Measurements from ENCODE around the gene MYBPC2.

The MYBPC2 gene

GRCh38 chr19:50461066-50461875 is 28.6 kb downstream of the MYBPC2 start:
- TF ChIP-seq CTCF (conservative IDR thresholded peaks at IDR 0.05; ENCODE audit: low read depth), result peak; percentile 82
- no peak overlapping the region for H3K27ac ChIP-seq
- CTCF ChIA-PET, result interaction anchor here (0.7 to 1.5 kb wide), 6 partner anchors 11 to 93 kb away, joined by 3 to 10 read pairs (median 4); no protein-coding TSS in a partner anchor
- POLR2A ChIA-PET (ENCODE audit: low non-redundant PET), result no interaction called here
- peak; percentile 85 for DNase-seq (ENCODE audit: low spot score)

GRCh38 chr19:50462970-50463369 is 30.3 kb downstream of the MYBPC2 start:
- ChIA-PET POLR2A (ENCODE audit: low non-redundant PET) (interaction anchor here (0.6 kb wide), 1 partner anchor 739 kb away, joined by 5 read pairs; no protein-coding TSS in a partner anchor), CTCF (interaction anchor here (0.5 to 1.2 kb wide), 3 partner anchors 9 to 489 kb away, joined by 3 to 5 read pairs (median 4); no protein-coding TSS in a partner anchor)
- H3K27ac ChIP-seq, result no peak overlapping the region
- no peak for TF ChIP-seq CTCF (conservative IDR thresholded peaks at IDR 0.05; ENCODE audit: low read depth)
- DNase-seq (ENCODE audit: low spot score), result no peak

- no peak for DNase-seq (ENCODE audit: low spot score)
- ChIA-PET POLR2A (ENCODE audit: low non-redundant PET) (no interaction called here), CTCF (no interaction called here)
- H3K27ac ChIP-seq, result no peak overlapping the region
- no peak for TF ChIP-seq CTCF (conservative IDR thresholded peaks at IDR 0.05; ENCODE audit: low read depth)
Measured at GRCh38 chr19:50464348-50464747, 31.7 kb downstream of the MYBPC2 start.

GRCh38 chr19:50465000-50465399 is 32.3 kb downstream of the MYBPC2 start:
- H3K27ac ChIP-seq, result no peak overlapping the region
- no peak for TF ChIP-seq CTCF (conservative IDR thresholded peaks at IDR 0.05; ENCODE audit: low read depth)
- POLR2A ChIA-PET (ENCODE audit: low non-redundant PET), result no interaction called here
- CTCF ChIA-PET, result interaction anchor here (0.7 kb wide), 1 partner anchor 168 kb away, joined by 4 read pairs; no protein-coding TSS in a partner anchor
- no peak for DNase-seq (ENCODE audit: low spot score)

GRCh38 chr19:50465986-50466705 is 33.5 kb downstream of the MYBPC2 start:
- DNase-seq (ENCODE audit: low spot score), result no peak
- CTCF ChIA-PET, result interaction anchor here (0.7 to 0.9 kb wide), 2 partner anchors 98 to 338 kb away, joined by 3 read pairs; no protein-coding TSS in a partner anchor
- no peak overlapping the region for H3K27ac ChIP-seq
- no peak for TF ChIP-seq CTCF (conservative IDR thresholded peaks at IDR 0.05; ENCODE audit: low read depth)
- POLR2A ChIA-PET (ENCODE audit: low non-redundant PET), result no interaction called here

GRCh38 chr19:50466706-50467039 is 34.0 kb downstream of the MYBPC2 start:
- ChIA-PET POLR2A (ENCODE audit: low non-redundant PET) (no interaction called here), CTCF (no interaction called here)
- H3K27ac ChIP-seq, result no peak overlapping the region
- no peak for DNase-seq (ENCODE audit: low spot score)
- no peak for TF ChIP-seq CTCF (conservative IDR thresholded peaks at IDR 0.05; ENCODE audit: low read depth)
